HEK293 (cell line): ENCODE measurements around the gene RNPS1.

Experiments
- EGR2 ChIP-seq: fragments of 450-650 bp; formaldehyde crosslinking; IDR thresholded peaks from 2 replicates; pipeline ENCODE4 v1.5.1; 2016; ENCODE audit warnings: low read depth, missing biosample characterization, missing genetic modification characterization
- INSM2 ChIP-seq: fragments of 450-650 bp; formaldehyde crosslinking; IDR thresholded peaks from 2 replicates; pipeline ENCODE4 v1.5.1; 2016; ENCODE audit warnings: missing biosample characterization, missing genetic modification characterization
- KLF7 ChIP-seq: fragments of 450-650 bp; formaldehyde crosslinking; IDR thresholded peaks from 2 replicates; pipeline ENCODE4 v1.5.1; 2016; ENCODE audit warnings: missing biosample characterization, missing genetic modification characterization, borderline replicate concordance
- KLF9 ChIP-seq: fragments of 450-650 bp; formaldehyde crosslinking; IDR thresholded peaks from 2 replicates; pipeline ENCODE4 v1.5.1; 2016; ENCODE audit warnings: missing biosample characterization, missing genetic modification characterization, low read depth
- OSR2 ChIP-seq: fragments of 450-650 bp; formaldehyde crosslinking; IDR thresholded peaks from 2 replicates; pipeline ENCODE4 v1.5.1; 2016; ENCODE audit warnings: missing biosample characterization, missing genetic modification characterization
- SP3 ChIP-seq: fragments of 450-650 bp; formaldehyde crosslinking; IDR thresholded peaks from 2 replicates; pipeline ENCODE4 v1.5.1; 2016; ENCODE audit warnings: missing biosample characterization, missing genetic modification characterization
- SP7 ChIP-seq: fragments of 450-650 bp; formaldehyde crosslinking; IDR thresholded peaks from 2 replicates; pipeline ENCODE4 v1.5.1; 2016; ENCODE audit warnings: missing biosample characterization, missing genetic modification characterization
- ZBTB11 ChIP-seq: fragments of 450-650 bp; formaldehyde crosslinking; conservative IDR thresholded peaks from 2 replicates; pipeline ENCODE4 v1.5.1; 2016; ENCODE audit warnings: low read depth, missing biosample characterization, missing genetic modification characterization
- ZBTB17 ChIP-seq: fragments of 450-650 bp; formaldehyde crosslinking; IDR thresholded peaks from 2 replicates; pipeline ENCODE4 v1.5.1; 2016; ENCODE audit warnings: missing biosample characterization, missing genetic modification characterization
- ZFHX2 ChIP-seq: fragments of 450-650 bp; formaldehyde crosslinking; conservative IDR thresholded peaks from 2 replicates; pipeline ENCODE4 v1.5.1; 2016; ENCODE audit warnings: missing biosample characterization, missing genetic modification characterization
- ZFP69B ChIP-seq: fragments of 450-650 bp; formaldehyde crosslinking; IDR thresholded peaks from 2 replicates; pipeline ENCODE4 v1.5.1; 2016; ENCODE audit warnings: missing biosample characterization, missing genetic modification characterization
- ZNF174 ChIP-seq: fragments of 450-650 bp; formaldehyde crosslinking; IDR thresholded peaks from 2 replicates; pipeline ENCODE4 v1.5.0; 2017; ENCODE audit warnings: missing biosample characterization, mild to moderate bottlenecking, missing genetic modification characterization
- ZNF18 ChIP-seq: fragments of 450-650 bp; formaldehyde crosslinking; IDR thresholded peaks from 2 replicates; pipeline ENCODE4 v1.5.1; 2016; ENCODE audit warnings: missing biosample characterization, missing genetic modification characterization
- ZNF2 ChIP-seq: fragments of 450-650 bp; formaldehyde crosslinking; IDR thresholded peaks from 2 replicates; pipeline ENCODE4 v1.5.1; 2016; ENCODE audit warnings: missing biosample characterization, missing genetic modification characterization
- ZNF335 ChIP-seq: fragments of 450-650 bp; formaldehyde crosslinking; conservative IDR thresholded peaks from 2 replicates; pipeline ENCODE4 v1.5.1; 2016; ENCODE audit warnings: missing biosample characterization, missing genetic modification characterization
- ZNF341 ChIP-seq: fragments of 450-650 bp; formaldehyde crosslinking; IDR thresholded peaks from 2 replicates; pipeline ENCODE4; 2016; ENCODE audit warnings: low read depth, missing biosample characterization, missing genetic modification characterization
- ZNF501 ChIP-seq: fragments of 450-650 bp; formaldehyde crosslinking; IDR thresholded peaks from 2 replicates; pipeline ENCODE4 v1.5.1; 2016; ENCODE audit warnings: missing biosample characterization, missing genetic modification characterization
- ZNF560 ChIP-seq: fragments of 450-650 bp; formaldehyde crosslinking; IDR thresholded peaks from 2 replicates; pipeline ENCODE4 v1.5.1; 2017; ENCODE audit warnings: missing biosample characterization, missing genetic modification characterization, borderline replicate concordance
- ZNF561 ChIP-seq: fragments of 450-650 bp; IDR thresholded peaks from 2 replicates; pipeline ENCODE4 v1.5.1; 2018; ENCODE audit warnings: missing biosample characterization, missing genetic modification characterization, borderline replicate concordance
- ZNF660 ChIP-seq: fragments of 450-650 bp; IDR thresholded peaks from 2 replicates; pipeline ENCODE4 v1.5.1; 2018; ENCODE audit warnings: missing biosample characterization, mild to moderate bottlenecking, missing genetic modification characterization
- ZNF701 ChIP-seq: fragments of 450-650 bp; formaldehyde crosslinking; IDR thresholded peaks from 2 replicates; pipeline ENCODE4 v1.5.1; 2016; ENCODE audit warnings: missing biosample characterization, missing genetic modification characterization
- ZSCAN30 ChIP-seq: fragments of 450-650 bp; IDR thresholded peaks from 2 replicates; pipeline ENCODE4 v1.5.1; 2018; ENCODE audit warnings: missing biosample characterization, mild to moderate bottlenecking, missing genetic modification characterization, moderate library complexity
- ZXDB ChIP-seq: fragments of 450-650 bp; formaldehyde crosslinking; IDR thresholded peaks from 2 replicates; pipeline ENCODE4 v1.5.1; 2016; ENCODE audit warnings: missing biosample characterization, missing genetic modification characterization
- TF ChIP-seq, protein P1 (sequence below): fragments of 450-650 bp; formaldehyde crosslinking; IDR thresholded peaks from 2 replicates; pipeline ENCODE4 v1.5.1; 2016; ENCODE audit warnings: missing biosample characterization, missing genetic modification characterization
- TF ChIP-seq, protein P2 (sequence below): fragments of 450-650 bp; formaldehyde crosslinking; IDR thresholded peaks from 2 replicates; pipeline ENCODE4 v1.5.1; 2016; ENCODE audit warnings: missing biosample characterization, missing genetic modification characterization
- TF ChIP-seq, protein P3 (sequence below): fragments of 450-650 bp; formaldehyde crosslinking; IDR thresholded peaks from 2 replicates; pipeline ENCODE4 v1.5.1; 2016; ENCODE audit warnings: missing biosample characterization, missing genetic modification characterization

The RNPS1 gene

GRCh38 chr16:2205104-2205966 lies 62.6 kb downstream of the RNPS1 start, which contains the start of gene MLST8 (continued):
- TF ChIP-seq ZBTB11 (tag by site-specific recombination) (peak; percentile 34; the same call in 1 of the 2 replicates), ZBTB17 (tag by site-specific recombination) (peak; percentile 100), ZNF18 (tag by site-specific recombination) (no peak), SP7 (peak; percentile 70; the same call in 1 of the 2 replicates), ZFHX2 (tag by site-specific recombination) (peak; percentile 96), ZNF561 (peak; percentile 98), ZNF660 (tag by site-specific recombination) (peak; percentile 78; the same call in 1 of the 2 replicates), ZNF341 (peak; percentile 99), EGR2 (peak; percentile 77), ZNF174 (tag by site-specific recombination) (no peak), ZNF560 (tag by site-specific recombination) (no peak), SP3 (tag by site-specific recombination) (peak; percentile 33; the same call in 1 of the 2 replicates), ZNF701 (tag by site-specific recombination) (no peak), ZFP69B (tag by site-specific recombination) (peak; percentile 78), ZXDB (tag by site-specific recombination) (peak; percentile 92), KLF9 (tag by site-specific recombination) (no peak), ZSCAN30 (tag by site-specific recombination) (peak; percentile 60; the same call in 1 of the 2 replicates), OSR2 (tag by site-specific recombination) (peak; percentile 12; the same call in 1 of the 2 replicates), INSM2 (tag by site-specific recombination) (peak; percentile 74), ZNF501 (peak; percentile 34; the same call in 1 of the 2 replicates), ZNF2 (no peak; the same call in 1 of the 2 replicates), KLF7 (tag by site-specific recombination) (peak; percentile 80), ZNF335 (peak; percentile 78)
- TF ChIP-seq, protein P1, sequence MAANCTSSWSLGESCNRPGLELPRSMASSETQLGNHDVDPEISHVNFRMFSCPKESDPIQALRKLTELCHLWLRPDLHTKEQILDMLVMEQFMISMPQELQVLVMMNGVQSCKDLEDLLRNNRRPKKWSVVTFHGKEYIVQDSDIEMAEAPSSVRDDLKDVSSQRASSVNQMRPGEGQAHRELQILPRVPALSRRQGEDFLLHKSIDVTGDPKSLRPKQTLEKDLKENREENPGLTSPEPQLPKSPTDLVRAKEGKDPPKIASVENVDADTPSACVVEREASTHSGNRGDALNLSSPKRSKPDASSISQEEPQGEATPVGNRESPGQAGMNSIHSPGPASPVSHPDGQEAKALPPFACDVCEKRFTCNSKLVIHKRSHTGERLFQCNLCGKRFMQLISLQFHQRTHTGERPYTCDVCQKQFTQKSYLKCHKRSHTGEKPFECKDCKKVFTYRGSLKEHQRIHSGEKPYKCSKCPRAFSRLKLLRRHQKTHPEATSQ (tag by site-specific recombination), result peak; percentile 50; the same call in 1 of the 2 replicates
- TF ChIP-seq, protein P2, sequence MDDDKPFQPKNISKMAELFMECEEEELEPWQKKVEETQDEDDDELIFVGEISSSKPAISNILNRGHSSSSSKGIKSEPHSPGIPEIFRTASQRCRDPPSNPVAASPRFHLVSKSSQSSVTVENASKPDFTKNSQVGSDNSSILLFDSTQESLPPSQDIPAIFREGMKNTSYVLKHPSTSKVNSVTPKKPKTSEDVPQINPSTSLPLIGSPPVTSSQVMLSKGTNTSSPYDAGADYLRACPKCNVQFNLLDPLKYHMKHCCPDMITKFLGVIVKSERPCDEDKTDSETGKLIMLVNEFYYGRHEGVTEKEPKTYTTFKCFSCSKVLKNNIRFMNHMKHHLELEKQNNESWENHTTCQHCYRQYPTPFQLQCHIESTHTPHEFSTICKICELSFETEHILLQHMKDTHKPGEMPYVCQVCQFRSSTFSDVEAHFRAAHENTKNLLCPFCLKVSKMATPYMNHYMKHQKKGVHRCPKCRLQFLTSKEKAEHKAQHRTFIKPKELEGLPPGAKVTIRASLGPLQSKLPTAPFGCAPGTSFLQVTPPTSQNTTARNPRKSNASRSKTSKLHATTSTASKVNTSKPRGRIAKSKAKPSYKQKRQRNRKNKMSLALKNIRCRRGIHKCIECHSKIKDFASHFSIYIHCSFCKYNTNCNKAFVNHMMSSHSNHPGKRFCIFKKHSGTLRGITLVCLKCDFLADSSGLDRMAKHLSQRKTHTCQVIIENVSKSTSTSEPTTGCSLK (tag by site-specific recombination), result no peak
- TF ChIP-seq, protein P3, sequence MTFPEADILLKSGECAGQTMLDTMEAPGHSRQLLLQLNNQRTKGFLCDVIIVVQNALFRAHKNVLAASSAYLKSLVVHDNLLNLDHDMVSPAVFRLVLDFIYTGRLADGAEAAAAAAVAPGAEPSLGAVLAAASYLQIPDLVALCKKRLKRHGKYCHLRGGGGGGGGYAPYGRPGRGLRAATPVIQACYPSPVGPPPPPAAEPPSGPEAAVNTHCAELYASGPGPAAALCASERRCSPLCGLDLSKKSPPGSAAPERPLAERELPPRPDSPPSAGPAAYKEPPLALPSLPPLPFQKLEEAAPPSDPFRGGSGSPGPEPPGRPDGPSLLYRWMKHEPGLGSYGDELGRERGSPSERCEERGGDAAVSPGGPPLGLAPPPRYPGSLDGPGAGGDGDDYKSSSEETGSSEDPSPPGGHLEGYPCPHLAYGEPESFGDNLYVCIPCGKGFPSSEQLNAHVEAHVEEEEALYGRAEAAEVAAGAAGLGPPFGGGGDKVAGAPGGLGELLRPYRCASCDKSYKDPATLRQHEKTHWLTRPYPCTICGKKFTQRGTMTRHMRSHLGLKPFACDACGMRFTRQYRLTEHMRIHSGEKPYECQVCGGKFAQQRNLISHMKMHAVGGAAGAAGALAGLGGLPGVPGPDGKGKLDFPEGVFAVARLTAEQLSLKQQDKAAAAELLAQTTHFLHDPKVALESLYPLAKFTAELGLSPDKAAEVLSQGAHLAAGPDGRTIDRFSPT (tag by site-specific recombination), result peak; percentile 63; the same call in 1 of the 2 replicates
